HS-27A (cell line): ENCODE results near the gene HACD4.

Experiments used
- DNase-seq: peaks from one replicate; pipeline ENCODE4 v3.0.0-alpha.2; 2012; ENCODE audit warnings: low read depth, missing footprints

The HACD4 gene, protein sequence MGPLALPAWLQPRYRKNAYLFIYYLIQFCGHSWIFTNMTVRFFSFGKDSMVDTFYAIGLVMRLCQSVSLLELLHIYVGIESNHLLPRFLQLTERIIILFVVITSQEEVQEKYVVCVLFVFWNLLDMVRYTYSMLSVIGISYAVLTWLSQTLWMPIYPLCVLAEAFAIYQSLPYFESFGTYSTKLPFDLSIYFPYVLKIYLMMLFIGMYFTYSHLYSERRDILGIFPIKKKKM

DNA sequence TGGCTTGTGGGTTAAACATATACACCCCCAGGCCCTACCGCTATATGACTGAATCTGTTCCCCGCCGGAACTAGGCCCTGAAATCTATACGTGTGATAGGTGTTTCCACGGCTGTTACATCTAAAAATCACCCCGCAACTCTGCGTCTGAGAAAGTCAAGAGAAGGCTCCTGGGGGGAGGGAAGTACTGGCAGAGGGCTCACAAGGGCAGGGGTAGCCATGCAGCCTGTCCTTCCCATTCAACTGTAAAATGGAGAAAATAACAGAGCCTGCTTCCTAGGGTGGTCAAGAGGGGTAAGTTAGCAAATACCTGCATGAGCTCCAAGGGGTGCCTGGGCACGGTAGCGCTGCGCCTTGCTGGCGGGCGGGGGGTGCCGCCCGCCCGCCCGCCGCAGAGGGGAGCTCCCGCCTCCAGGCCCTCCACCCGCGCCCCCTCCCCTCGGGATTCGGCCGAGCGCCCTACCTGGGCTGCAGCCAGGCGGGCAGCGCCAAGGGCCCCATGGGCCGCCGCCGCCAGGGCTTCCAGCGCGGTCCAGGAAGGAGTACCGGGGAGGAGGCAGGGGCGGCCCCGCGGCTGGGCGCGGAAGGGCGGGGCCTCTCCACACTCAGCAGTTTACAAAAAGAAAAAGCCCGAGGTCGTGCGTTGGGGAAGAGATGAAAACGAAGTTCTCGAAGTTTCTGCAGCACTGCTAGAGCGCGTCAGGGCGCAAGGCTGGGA is at the start of gene HACD4:
TSS of gene HACD4 (minus strand) at position 550 of the 717 bp plus-strand sequence. CDS start at position 500, 50 bp downstream.
- DNase-seq: no peak

DNA sequence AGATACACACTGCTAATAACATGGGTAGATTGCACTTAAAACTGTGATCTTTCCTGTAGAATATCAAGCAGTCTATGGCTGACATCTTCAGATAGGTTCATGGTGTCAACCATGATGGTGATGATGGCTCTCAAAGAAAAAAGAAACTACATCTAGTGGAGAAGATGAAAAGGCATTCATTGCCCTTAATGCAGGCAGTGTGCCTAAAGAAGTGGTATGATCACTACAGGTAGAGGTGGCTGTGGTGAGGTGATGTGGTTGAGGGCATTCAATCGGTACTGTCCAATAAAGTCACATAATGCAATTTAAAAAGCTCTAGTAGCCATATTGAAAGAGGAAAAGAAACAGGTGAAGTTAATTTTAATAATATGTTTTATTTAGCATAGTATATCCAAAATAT is 49.4 kb upstream of the HACD4 start:
- DNase-seq: no peak

DNA sequence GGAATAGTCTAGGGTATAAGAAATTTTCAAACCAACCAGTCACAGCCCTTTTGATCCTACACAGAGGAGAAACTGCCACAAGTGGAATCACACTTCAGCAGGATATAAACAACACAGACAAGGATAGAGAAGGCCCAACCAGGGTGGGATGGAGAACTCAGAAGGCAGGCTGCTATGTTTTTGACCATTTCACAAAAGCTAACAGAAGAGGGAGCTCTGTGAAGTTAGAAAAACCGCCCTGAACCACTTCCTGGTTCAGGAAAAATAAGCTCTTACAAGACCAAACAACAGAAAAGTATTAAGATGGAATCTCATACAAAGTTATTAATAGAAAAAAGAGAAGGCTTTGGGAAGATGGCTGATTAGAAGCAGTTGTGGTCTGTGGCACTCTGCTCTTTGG is 47.3 kb upstream of the HACD4 start:
- DNase-seq: no peak

DNA sequence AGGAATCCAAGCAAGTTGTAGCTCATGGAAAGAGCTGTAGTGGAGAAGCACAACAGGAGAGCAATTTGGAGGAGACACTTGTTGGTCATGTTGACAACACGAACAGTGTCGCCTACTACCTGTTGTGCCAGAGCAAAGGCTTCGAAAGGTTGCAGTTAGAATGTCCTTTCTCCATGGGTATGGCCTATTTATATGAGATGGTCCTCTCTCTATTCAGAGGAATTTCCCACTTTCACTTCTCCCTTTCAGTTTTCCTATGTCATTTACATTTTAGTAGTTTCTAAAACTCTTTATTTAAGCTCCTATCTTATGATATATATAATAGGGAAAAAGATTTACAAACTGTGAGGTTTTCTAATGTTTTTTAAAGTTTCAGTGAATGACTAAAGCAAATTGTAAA is 46.3 kb upstream of the HACD4 start, which contains the start of gene IFNB1:
TSS of gene IFNB1 (minus strand) at position 162 of the 400 bp plus-strand sequence. CDS start at position 89, 73 bp downstream.
- DNase-seq: no peak

DNA sequence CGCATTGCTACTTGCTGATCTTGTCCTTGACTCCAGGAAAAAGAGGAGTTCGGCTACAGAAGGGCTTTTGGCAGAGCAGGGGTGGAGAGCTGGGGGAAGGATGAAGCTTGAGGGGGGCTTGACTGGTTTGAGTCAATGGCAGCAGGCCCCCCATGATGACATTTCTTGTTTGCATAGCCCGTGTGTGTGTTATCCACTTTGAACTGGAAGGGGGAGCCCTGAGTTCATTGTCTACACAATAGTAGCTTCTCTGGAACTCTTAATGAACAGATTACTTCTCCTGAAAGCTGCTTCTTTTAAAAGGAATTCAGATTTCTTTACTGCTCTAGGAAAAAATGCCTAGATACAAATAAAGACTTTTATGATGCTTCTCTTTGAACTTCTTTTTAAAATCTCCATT is 44.0 kb upstream of the HACD4 start:
- DNase-seq: no peak

DNA sequence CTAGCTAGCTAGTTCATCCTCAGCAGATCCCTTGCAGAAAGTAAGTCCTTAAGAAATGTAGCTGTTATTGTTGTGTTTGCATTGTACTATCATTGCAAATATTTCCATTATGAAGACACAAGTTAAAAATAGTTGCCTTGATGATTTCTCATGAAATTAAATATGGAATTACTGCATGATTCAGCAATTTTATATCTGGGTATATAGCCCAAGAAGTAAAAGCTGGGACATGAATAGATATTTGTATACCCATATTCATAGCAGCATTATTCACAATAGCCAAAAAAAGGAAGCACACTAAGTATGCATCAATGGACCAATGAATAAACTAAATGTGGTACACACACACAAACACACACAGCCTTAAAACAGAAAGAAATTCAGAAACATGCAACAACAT is 39.5 kb upstream of the HACD4 start:
- DNase-seq: no peak

DNA sequence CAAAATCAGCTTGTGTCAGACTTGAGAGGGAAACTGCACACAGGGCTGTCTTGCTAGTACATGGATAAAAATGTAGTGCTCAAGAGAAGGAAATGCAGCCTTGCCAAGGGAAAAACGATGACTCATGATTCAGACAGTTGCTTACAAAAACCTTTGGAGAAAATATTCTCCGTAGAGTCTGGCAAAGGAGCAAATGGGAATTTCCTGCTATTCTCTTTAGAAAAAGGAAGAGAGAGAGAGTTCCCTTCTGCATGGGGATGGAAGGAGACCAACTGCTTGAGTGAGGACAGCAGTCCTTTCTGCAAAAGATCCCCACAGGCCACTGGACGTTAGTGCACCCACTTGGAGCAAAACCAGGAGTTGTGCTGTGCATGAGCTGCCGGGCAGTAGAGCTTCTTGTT is 38.7 kb upstream of the HACD4 start:
- peak; percentile 64 for DNase-seq

DNA sequence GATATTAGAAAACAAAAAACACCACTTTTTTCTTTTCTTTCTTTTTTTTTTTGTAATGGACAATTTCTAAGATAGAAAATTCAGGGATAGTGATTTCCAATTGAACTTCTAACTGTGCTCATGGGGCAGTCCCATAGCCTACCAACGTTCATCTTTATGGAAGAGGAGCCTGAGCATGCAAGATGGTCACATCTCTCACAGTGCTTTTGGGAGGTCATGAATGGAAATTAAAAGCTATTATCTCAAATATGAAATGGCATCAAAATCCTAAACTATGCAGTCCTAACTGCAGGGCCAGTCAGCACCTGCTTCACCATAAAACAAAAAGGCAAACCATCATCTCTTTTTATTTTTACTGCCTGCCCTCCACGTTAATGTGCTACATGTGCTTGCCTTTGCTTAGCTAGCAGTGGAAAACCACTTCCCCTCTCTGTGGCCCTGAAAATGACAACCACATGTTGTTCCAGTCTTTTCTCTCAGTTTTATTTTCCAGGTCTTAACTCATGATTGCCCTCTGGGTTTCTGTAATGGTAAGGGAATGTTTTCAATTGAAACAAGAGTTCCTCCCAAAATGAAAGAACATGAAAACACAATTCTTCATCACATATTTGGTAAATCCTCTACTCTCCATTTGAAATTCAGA is 29.6 kb upstream of the HACD4 start:
- no peak for DNase-seq

DNA sequence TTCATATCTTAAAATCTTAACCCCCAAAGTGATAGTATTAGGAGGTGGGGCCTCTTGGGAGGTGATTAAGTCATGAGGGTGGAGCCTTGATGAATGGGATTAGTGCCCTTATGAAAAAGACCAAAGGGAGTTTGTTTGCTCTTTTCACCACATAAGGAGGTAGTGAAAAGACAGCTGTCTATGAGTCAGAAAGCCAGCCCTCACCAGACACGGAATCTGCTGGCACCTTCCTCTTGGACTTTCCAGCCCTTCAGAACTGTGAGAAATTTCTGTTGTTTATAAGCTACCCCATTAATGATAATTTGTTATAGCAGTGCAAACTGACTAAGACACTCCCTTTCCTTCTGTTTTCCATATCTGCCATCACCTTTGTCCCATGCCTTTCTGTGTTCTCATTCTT is 25.5 kb upstream of the HACD4 start:
- DNase-seq: no peak

DNA sequence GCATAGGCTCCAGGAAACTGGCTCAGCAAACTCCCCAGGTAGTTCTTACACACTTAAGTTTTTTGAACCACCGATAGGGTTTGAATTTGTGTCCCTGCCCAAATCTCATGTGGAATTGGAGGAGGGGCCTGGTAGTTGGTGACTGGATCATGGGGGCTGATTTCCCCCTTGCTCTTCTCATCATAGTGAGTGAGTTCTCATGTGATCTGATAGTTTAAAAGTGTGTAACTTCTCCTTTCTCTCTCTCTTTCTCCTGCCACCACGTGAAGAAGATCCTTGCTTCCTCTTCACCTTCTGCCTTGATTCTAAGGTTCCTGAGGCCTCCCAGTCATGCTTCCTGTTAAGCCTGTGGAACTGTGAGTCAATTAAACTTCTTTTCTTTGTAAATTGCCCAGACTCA is 22.4 kb upstream of the HACD4 start:
- no peak for DNase-seq

DNA sequence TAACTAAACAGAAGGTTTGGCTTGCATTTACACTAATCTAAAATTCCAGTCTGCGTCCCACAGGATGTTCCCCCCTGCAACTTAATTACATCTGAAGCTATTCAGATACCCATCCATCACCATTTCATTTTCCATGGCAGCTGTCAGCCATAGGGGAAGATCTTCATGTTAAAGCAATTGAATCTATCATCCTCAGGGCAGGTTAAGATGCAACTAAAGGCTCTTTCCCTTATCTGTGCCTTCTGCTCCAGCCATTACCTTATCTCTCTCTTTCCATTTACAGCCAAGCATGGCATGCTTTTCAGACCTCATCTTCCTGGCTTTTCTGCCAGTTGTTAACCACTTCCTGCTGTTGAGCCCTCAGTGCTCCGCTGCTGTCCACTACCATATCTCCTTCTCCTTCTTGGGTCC is 15.8 kb upstream of the HACD4 start:
- no peak for DNase-seq

DNA sequence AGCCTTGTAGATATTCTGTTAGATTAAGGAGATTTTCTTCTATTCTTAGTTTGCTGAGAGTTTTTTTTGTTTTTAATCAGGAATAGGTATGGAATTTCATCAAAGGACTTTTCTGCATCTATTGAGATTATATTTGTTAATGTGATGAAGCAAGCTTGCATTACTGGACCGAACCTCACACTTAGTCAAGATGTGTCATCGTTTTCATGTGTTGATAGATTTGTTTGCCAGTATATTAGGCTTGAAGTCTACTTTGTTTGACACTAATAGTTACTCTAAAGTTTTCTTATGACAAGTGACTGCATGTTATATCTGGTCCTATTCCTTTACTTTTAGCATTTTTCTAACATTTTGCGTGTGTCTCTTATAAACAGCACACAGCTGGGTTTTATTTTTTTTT is 12.4 kb upstream of the HACD4 start:
- no peak for DNase-seq

DNA sequence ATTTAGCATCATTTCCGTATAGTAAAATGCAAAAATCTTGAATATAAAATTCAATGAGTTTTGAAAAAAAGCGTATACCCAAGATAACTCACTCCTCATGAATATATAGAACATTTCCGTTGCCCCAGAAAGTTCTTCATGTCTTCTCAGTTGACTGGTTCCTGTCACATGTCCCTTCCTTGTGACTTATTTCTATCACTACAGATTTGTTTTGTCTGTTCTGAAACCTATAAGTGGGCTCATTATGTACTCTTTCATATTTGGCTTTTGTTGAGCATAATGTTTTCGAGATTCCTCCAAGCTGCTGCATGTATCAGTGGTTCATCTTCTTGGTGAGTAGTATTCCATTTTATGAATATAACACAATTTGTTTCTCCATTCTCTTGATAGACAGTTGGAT is 11.0 kb upstream of the HACD4 start:
- DNase-seq: no peak

DNA sequence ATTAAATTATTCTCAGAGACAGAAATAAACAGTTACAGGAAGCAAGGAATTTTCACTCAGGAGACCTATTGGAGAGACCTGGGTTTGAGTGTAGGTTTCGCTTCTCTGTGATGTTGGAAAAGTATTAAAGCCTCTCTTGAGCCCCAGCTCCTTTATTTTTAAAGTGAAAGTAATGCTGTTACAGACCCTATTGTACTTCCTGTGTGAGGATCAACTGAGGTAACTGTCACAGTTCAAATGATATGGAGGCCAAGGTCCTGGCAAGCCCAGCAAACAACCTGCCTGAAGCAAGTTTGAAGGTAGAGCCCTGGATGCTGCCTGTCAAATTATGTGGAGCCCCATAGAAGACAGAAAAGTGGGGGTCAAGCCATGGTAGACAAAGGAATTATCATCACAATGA is 7.9 kb upstream of the HACD4 start:
- DNase-seq: no peak

DNA sequence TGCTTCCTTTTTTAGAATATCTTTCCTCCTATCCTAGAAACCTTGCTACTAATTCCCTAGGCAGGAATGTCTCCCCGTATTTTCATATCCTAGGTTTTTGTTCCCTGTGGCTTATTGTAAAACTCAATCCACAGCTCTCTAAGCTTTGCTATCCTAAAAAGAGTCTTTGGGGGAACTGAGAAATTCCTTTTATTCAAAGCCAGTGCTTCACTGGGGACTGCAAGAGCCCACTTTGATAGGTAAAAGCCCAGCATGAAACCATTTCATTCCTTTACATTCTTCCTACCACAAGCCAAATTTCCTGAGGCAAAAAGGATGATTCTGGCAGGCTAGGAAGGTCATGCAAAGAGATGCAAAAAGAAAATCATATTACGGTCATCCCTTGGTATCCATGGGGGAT is 5.8 kb upstream of the HACD4 start:
- no peak for DNase-seq

DNA sequence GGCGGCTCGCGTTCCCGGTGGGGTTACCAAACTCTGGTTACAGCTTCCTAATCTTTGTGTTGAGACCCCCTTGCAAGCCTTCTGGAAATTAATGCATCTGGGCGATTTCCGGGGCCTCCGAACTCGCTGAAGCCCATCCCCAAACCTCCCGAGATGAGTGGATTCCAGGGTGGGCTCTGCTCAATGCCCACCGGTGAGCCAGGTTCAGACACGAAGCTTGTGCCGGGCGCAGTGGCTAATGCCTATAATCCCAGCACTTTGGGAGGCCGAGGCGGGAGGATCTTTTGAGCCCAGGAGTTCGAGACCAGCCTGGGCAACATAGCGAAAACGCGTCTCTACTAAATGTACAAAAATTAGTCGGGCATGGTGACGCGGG is 356 bp upstream of the HACD4 start:
- DNase-seq: no peak

DNA sequence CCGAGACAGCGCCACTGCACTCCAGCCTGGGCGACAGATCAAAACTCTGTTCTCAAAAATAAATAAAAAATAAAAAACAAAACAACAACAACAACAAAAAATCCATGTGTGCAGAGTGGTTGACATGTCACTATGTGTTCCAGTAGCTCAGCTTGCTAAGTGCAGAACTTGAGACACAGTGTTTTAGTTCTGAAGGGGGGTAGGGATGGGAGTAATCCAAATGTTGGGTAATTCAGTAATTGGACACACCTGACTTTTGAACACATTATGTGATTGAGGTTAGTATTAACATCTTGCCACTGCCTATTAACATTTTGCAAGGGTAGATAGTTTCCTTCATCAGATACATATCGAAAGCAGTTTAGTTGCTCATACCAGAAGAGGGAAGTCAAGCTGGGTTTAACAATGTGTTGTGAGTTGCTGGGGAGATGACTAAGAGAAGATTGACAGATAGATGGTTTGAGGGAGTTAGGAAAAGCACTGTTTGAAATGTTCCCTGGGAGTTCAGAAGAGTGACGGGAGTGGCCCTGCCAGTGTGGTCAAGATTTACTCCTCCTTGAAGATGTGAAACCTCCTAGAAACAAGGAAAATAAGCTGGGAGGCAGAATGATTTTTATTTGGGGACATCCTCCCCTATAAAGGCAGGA is 928 bp downstream of the HACD4 start:
- no peak for DNase-seq

DNA sequence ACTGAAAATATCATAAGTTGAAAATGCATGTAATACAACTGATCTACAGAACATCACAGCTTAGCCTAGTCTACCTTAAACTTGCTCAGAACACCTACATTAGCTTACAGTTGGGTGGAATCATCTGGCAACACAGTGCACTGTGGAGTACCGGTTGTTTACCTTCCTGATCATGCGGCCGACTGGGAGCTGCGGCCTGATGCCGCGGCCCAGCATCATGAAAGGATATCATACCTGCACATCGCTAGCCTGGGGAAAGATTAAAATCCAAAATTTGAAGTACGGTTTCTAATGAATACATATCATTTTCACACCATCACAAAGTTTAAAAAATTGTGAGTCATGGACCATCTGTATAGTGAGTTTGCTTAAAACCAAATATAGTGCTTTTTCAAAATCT is 1.8 kb downstream of the HACD4 start:
- no peak for DNase-seq

DNA sequence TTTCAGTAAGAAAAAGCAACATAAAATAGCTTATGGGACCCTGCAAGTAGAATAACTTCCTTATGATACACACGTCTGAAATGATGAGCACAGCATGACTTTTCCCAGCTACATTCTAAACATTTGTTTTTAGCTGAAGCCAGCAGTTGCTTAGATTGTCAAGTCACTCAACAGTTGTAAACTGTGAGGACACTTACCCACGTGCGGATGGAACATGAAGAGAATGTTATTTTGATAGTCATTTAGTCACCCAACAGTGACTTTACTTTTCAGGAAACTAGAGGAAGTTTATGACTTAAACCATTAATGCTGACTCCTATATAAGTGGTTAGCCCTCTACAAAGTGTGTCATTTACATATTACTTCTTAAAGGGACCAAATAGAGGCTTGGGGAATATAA is 3.0 kb downstream of the HACD4 start:
- DNase-seq: no peak

DNA sequence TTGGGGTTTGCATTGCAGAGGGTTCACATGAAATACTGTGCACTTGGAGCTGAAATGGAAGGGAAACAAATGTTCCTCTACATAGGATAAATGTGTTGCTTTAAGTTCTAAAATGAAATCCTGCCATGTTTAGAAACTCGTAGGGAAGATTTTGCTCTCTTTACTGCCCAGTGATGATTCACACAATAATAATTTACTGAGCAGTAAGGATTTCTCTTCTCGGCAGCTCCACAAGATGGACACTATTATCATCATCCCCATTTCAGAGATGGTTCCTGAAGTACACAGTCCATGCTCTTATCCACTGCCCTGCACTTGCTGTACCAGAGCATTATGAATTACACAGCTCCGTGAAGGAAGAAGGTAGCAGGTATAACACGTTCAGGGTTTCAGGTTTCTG is 4.1 kb downstream of the HACD4 start:
- DNase-seq: no peak

DNA sequence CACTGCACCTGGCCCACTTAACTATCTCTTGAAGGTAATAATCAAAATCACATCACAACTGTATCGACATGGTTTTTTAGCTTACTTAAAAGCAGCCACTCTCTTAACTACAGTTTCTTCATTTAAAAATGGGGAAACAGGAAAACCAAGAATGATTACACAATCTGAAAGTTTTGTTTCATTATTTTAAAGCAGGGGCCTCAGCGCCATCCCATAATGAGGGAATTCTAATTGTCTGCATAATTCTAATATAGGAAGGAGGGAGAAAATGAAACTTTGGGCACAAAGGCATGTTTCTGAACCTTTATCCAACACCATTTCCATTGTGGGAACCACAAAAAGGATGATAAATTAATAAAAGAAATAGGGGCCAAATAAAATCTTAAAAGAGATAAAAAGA is 7.6 kb downstream of the HACD4 start:
- DNase-seq: no peak

DNA sequence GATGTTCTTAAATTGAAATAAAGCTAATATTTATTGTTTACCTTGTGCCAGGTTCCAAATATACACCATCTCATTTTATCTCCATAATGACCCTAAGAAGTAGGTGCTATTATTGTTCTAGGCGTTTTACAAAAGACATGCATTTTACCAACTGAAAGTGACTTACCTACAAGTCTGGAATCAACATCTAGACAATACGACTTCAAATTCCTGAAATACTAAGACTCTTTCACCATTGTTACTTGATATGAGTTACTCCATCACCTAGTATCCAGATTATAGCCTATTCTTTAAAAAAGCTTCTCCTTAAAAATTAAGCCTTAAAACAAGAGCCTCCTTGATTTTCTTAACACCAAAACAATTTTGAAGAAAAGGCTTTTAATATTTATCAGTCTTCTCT is 13.3 kb downstream of the HACD4 start:
- no peak for DNase-seq
